Measurements from ENCODE around the gene RENBP.

DNA sequence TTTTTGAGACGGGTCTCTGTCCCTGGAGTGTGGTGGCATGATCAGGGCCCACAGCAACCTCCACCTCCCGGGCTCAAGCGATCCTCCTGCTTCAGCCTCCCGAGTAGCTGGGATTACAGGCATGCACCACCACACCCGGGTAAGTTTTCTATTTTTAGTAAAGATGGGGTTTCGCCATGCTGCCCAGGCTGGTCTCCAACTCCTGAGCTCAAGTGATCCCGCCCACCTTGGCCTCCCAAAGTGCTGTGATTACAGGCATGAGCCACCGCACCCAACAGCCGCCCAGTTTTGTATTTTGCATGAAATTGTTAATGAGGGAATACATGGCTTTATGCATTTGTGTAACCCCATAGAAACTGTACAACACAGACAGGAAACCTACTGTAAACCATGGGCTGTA, 15.6 kb downstream of the RENBP start:
- TF ChIP-seq, protein P1, sequence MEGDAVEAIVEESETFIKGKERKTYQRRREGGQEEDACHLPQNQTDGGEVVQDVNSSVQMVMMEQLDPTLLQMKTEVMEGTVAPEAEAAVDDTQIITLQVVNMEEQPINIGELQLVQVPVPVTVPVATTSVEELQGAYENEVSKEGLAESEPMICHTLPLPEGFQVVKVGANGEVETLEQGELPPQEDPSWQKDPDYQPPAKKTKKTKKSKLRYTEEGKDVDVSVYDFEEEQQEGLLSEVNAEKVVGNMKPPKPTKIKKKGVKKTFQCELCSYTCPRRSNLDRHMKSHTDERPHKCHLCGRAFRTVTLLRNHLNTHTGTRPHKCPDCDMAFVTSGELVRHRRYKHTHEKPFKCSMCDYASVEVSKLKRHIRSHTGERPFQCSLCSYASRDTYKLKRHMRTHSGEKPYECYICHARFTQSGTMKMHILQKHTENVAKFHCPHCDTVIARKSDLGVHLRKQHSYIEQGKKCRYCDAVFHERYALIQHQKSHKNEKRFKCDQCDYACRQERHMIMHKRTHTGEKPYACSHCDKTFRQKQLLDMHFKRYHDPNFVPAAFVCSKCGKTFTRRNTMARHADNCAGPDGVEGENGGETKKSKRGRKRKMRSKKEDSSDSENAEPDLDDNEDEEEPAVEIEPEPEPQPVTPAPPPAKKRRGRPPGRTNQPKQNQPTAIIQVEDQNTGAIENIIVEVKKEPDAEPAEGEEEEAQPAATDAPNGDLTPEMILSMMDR (IDR thresholded peaks at IDR 0.05), result no peak
- TF ChIP-seq POLR2A (IDR thresholded peaks at IDR 0.05), result no peak
